ENCODE results near the gene BCAP31.
"Not testable (repeated sequence)": the region's sequence is repeated elsewhere in the genome, so short reads cannot be mapped to it uniquely, and the experiment has no call there.

BCAP31 gene

DNA sequence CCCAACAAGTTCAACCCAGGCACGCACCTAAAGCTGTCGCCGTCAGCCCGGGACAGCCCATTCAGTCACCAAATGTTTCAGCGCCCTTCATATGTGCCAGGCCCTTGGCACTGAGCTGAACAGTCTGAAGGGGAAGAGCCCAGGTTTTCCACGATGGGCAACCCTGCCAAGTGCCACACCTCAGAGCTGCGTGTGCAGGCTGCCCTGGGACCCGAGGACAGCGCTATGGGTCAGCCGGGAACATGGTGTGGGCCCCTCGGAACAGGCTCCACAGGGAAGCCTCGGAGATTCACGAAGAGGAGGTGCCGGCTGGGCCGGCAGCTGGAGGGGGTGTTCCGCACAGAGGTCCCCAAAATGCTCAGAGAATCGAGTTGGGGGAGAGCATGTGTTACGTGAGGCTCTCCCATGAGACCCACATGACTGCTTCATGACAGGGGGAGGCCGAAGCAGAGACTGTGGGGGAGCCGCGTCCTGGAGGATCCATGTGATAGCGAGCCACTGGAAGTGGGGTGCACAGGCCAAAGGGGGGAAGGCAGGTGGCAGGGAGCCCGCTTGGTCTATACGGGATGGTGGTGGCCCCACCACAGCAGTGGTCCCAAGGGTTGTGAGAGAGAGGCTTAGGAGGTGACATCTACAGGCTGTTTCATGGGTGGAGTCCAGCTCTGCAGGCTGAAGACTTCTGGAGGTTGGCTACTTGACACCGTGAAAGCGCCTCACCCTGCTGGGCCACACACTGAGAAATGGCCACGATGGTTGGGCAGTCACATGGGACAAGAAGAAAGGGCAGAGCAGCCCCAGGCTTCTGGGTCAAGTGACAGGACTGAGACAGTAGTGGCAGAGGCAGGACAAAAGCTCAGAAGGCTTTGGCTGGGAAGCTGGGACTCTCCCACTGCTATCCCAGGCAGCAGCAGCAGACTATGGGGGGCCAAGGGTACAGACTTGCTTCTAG lies 14.2 kb downstream of the BCAP31 start:
- no peak for DNase-seq (ENCODE audit: low spot score)

DNA sequence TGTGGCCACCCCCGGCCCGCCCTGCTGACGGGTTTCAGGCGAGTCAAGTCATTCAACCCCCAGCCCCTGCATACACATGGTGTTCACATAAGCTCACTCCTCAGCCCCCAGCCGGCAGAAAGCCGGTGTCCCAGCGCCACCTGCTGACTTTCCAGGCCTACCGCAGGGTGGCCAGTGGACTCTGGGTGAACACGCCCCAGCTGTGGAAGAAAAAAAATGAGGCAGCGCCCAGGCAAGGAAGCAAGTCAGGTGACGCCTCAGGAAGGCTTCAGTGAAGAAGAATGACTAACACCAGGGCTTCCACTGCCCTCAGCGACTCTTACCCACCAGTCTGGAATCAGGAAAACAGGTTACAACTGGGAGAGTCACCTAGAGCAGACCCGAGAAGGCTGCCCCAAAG lies 15.8 kb downstream of the BCAP31 start:
- peak; percentile 77 for DNase-seq (ENCODE audit: low spot score)

DNA sequence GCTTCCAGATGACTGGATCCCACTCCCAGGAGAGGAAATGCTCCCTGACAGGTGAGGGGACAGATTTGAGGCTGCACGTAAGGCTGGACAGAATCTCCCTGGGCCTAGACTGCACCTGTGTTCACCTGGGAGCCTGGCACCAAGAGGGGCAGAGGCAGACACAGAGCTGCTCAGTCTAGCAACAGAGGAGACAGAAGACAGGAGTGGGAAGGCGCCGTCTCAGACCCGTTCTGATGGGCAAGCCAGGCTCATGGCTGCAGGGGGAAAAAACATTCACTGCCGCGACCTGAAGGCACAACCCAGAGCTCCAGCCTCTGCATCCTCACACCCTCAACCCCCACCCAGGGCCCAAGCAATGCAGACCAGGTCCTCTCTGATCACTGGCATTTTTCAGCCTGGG lies 16.8 kb downstream of the BCAP31 start:
- no peak for DNase-seq (ENCODE audit: low spot score)

DNA sequence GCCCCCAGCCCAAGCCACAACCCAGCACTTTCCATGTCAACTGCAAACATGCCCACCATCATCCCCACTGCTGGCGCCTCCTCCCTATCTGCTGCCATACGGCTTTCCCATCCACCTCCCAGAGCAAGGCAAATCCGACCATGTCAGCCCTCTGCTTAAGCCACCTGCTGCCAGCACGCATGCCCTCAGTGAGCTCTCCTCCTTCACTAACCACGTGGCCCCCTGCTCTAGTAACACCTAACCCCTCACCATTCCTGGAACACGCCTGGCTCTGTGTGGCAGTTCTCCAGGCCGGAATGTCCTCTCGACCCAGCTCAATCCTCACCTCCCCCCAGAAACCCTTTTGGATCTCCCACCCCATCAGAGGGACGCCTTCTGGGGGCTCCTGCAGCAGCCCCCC lies 17.4 kb downstream of the BCAP31 start:
- no peak for DNase-seq (ENCODE audit: low spot score)

DNA sequence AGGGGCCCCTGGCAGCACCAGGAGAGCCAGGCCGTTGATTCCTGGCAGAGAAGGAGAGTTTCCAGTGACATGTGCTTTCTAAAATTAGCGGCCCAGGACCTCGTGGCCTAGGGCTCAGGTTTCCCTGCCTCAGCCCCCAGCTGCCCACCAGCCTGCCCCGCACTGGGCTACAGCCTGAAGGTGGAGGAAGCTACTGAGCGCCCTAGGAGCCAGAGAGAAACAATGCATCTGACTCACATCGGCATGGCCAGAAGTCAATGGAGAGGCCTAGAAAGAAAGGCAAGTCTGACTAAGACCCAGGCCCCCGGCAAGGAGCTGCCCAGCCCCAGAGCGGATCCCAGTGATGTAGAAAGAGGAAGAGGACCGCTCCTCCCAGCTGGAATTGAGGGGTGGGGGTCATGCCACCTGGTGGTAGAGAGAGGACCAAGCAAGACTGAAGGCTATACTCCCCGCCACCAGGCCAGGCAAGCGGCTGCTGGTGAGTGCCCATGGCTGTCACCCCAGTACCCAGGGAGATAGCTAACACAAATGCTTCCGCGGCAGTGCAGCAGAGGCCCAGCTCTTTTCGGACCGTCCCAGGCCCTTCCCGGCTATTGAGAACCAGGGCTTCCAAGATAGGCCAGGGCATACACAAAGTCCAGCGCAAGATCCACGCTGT lies 18.7 kb downstream of the BCAP31 start:
- not testable (repeated sequence) for DNase-seq (ENCODE audit: low spot score)

DNA sequence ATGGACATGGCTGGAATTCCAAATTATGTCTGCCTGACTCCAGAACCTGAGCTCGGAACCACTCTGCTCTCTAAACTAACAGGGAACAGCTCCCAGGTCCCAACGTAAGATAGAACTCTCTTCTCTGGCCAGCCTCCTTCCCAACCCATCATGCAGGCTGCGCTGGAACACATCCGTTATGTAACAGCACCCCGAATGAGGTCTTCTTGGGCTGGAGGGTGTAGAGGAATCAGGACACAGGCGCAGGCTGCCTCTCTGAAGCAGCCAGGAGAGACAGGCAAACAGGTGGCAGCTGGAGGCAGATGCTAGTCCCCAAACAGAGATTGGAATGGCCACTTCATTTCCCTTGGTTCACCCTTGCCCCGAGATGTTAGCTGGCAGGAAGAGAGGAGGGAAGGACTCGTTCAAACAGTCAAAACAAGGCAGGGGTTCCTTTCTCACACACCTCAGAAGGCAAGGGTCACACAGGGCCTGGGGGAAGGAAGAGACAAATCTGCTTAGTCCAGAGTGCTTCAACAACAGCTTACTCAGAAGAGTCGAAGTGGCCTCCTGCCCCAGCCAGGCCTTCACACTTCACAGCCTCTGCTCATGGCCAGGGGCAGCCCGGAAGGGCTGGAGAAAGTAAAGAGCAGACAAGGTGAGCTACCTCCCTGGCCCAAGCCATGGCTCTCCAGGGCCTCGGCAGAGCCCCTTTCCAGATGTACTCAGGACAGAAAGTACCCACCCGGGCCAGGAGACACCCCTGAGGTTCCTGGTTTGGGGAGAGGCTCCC lies 19.4 kb downstream of the BCAP31 start:
- not testable (repeated sequence) for DNase-seq (ENCODE audit: low spot score)

DNA sequence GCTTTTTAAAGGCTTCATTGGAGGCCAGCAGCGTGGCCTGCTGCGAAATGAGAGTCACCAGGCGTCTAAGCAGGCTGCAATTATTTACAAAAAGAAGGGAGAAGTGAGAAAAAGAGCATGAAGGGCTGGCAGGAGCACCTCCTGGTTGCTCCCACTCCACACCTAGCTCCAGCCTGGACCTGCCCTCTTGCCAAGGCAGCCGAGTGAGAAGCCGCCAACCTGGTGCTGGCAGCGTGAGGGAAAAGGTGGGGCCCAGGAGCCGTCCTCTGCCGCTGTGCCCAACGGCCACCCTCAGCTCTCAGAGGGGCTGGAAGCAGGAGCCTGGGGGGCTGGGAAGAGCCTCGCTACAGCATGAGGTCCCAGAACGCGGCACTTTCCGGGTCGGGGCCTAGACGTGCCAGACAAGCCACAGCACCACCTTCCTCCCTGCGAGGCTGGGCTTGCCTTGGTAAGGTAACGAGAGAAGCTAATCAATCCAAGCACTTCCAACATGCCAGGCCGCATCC lies 20.1 kb downstream of the BCAP31 start:
- no peak for DNase-seq (ENCODE audit: low spot score)

DNA sequence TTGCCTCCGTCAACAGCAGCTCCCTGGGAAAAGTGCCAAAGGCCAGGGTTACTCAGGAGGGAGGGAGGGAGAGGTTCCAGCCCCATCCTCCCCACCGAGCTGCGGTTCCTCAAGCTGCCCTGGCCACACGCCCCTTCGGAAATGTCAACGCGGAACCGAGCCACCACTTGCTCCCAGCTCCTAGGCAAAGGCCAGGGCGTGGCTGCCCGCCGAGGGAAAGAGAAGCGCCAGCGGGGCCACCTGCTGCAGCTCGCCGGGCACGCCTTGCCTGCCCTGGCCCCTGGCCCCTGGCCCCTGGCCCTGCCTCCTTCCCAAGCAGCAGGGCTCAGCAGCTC lies 21.2 kb downstream of the BCAP31 start:
- DNase-seq (ENCODE audit: low spot score) = no peak

DNA sequence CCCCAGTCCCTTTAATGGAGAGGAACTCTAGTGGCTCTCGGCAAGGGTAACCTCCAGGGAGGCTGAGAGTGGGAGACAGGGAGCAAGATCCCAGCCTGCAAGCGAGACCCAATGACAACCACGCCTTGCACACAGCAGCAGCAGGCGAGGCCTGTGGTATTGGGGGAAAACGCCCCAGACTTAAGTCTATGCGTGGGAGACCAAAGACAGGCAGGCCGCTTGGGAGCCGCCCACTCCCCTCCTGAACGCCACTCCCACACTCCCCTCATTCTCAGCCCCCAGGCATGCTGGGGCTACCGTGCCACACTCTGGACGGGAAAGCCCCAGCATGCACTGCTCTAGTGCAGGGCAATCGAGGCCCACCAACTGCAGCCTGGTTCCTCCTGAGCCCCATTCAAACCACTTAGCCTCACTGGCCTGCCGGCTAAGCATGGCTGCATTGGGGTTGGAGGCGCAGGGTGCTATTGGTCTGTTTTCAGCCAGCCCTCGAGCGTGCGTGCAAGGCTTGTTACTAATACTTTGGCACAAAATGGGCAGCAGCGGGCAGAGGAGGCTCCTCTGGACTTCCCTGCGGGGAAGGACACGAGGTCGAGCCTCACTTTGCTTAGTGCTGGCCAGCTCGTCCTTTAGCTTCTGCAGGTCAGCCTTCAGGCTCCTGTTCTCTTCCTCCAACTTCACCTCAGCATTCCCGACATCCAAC lies 21.7 kb downstream of the BCAP31 start:
- no peak for DNase-seq (ENCODE audit: low spot score)

DNA sequence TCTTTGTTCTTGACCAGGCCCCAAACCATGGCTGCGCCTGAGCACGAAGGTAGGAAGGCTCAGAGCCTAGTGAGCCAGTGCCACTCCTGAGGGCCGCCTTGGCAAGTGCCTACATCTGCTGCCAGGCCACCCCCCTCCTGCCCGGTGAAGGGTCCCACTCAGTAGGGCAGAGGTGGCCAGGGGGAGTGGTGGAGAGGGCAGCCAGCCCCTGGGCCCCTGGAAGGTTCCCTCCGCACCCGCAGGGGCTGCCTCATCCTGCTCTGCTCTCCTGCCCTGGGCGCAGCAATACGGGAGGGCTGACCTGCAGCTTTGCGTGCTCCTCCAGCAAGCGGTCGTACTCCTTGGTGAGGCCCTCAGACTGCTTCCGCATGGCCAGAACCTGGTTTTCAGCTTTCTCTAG lies 22.5 kb downstream of the BCAP31 start:
- DNase-seq (ENCODE audit: low spot score) = no peak

DNA sequence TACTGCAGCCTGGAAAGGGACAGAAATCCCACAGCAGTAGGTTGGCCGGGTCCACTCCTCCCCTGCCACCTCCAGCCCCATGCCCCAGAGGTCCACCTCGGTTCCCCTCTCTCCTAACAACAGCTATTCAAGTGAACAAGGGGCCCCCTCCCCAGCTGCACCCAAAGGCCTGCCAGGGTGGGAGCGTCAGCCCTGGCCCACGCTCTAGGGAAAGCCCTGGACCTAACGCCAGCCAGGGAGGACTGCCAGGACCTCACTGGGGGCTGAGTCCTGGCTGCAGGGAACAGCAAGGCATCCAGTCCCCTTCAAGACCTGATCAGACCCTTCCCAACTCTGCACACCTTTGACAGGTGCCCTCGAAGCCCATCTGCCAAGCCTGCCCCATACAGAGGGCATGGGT lies 23.2 kb downstream of the BCAP31 start:
- DNase-seq (ENCODE audit: low spot score) = no peak

DNA sequence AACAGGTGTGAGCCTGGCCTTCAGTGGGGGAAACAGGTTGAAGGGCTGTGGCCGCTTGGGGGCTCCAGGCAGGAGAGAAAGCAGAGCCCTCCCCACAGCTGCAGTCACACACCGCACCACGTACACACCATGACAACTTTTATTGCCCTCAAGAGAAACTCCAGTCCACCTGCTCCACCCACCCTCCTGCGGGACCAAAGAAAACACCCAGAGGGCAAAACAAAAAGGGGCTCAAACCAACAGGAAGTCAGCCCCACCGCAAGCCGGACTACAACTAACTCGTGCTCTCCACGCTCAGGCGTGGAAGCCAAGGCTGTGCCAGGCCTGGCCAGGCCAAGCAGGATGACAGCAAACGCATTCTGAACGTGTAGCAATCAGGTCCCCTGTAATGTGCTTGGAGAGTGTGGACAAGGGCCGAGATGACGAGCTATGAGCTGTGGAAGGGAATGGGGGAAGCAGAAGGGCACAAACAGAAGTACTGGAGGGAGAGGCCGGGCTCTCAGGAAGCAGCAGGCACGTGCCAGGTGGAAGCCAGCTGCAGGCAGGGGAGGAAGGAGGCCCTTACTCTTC lies 23.7 kb downstream of the BCAP31 start:
- no peak for DNase-seq (ENCODE audit: low spot score)

DNA sequence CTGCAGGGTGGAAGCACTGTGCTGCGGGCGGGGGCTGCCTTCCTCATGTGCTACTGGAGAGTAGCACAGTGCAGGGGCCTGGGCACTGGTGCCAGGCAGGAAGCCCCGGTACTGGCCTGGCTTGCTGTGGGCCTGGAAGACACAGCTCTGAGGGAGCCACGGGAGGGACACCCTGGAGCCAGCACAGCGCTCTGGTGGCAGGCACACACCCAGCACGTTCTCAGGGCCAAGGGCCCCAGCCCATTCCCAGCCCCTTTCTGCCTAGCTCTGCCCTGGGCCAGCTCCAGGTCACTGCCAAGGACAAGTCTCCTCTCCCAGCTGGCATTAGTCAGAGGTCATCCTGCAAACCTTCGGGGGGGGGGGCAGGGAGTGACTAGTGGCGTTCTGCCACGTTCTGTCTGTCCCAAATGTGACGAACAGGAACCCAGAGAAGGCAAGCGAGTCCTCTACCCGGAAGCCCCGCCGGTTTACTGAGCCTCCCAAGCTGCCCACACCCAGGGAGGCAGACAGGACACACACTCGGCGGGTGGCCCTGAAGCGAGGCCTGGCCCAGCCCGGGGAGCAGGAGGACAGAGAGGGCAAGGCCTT lies 24.3 kb downstream of the BCAP31 start:
- not testable (repeated sequence) for DNase-seq (ENCODE audit: low spot score)

DNA sequence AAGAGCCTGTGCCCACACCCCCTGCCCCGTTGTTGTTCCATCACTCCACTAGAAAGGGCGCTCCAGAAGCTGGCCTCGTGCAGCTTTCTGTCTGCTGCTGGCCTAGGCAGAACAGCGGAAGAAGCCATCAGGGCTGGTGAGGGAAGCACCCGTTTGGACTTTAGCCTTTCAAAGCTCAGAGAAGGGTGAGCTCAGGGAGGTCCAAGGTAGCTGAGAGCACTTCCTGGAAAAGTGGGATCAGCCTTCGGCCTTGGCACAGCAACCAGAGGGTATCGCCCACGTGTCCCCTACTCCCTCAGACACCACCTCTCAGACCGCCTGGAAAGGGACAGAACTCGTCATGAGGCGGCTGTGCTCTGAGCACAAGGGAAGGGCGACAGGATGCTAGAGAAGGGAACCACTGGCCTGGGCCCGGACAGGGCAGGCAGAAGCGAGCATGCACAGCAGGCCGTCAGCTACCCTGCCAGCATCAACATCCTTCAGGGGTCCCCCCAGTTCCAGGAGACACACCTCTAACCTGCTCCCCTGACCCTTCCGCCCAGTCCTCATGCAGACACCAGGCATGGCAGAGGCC lies 24.9 kb downstream of the BCAP31 start:
- not testable (repeated sequence) for DNase-seq (ENCODE audit: low spot score)

DNA sequence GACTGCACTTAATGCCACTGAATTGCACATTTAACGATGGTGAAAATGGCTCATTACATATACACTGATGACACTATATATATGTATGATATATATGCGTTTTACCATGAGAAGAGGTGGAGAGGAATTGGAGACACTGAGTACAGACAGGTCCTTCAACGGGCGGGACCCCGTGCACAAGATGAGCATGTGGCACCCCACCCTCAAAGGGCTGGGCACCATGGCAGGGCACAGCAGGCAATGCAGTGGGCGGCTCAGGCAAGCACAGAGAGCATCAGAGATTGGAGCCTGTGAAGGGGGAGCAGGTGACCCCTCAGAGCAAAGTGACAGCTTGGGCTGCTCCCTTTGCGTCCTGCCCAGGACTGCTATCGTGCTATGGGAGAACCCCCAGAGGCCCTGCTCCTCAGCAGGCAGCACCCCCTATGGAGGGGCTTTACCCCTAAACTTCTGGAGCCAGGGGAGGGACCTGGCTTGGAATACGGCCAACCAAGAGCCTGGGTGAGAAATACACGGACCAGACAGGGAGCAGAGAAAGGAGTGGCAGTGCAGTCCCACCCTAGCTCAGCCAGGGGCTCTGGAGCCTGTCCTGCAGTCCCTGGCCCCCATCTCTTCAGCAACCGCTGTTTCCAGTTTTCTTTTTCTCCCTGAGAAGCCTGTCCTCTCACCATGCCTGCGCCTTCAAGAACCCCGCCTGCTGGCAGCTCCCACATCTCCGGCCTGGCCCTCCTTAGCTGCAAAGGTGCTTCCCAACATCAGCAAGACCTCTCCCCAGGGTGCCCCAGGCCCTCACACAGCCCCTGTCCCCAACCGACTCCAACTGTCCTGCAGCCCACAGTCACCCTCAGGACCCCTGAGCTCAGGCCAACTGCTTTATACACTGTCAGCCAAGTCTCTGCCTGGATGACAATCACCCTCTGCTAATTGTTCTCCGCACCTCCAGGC lies 26.0 kb downstream of the BCAP31 start:
- DNase-seq (ENCODE audit: low spot score) = no peak

DNA sequence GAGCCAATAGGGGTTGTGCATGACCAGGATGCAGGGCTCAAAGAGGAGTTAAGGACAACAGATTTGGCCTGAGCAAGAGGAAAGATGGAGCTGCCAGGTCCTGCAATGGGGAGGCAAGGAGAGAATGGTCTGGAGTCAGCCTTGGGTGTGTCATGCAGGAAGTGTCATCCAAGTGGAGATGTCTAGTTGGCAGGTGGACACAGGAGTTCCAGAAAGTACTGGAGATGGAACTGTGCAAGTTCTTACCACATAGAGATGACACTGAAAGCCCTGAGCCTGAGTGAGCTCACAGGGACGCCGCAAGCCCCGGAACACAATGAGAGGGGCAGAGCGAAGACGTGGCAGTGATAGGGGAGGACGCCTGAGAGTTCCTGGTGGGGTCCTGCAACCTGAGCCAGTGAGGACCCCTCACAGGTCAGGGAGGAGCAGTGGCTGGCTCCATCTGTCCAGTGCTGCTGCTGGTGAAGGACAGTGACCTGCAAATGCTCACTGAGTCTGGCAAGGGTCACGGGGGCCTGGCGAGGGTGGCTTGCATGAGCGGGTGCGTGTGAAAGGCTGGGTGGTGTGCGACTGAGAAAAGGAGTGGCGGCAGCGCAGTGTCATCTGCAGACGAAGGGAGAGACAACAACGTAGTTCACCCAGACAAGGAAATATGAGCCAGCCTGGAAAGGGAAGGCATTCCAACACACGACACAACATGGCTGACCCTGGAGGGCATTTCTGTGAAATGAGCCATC lies 27.0 kb downstream of the BCAP31 start:
- not testable (repeated sequence) for DNase-seq (ENCODE audit: low spot score)

DNA sequence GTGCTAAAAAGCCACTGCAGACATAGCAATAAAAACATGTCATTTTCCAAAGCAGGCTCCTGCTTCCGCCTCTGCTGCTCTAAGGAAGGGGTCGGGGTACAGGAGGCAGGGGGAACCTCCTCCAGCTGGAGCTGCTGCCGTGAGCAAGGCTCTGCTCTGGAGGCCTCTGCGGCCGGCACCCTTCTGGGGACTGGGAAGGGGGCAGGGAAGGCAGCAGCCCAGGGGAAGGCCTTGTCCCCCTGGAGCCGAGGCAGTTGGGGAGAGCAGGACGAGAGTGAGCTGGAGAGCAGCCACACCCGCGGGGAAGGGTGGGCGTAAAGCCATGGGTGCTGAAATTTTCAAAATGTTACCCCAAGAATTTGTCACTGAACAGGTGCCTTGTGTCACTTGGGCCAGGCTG lies 27.6 kb downstream of the BCAP31 start:
- not testable (repeated sequence) for DNase-seq (ENCODE audit: low spot score)

DNA sequence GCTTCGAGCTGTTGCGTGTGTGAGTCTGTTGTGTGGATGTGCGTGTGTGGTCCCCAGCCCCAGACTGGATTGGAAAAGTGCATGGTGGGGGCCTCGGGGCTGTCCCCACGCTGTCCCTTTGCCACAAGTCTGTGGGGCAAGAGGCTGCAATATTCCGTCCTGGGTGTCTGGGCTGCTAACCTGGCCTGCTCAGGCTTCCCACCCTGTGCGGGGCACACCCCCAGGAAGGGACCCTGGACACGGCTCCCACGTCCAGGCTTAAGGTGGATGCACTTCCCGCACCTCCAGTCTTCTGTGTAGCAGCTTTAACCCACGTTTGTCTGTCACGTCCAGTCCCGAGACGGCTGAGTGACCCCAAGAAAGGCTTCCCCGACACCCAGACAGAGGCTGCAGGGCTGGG lies 28.1 kb downstream of the BCAP31 start:
- no peak for DNase-seq (ENCODE audit: low spot score)

DNA sequence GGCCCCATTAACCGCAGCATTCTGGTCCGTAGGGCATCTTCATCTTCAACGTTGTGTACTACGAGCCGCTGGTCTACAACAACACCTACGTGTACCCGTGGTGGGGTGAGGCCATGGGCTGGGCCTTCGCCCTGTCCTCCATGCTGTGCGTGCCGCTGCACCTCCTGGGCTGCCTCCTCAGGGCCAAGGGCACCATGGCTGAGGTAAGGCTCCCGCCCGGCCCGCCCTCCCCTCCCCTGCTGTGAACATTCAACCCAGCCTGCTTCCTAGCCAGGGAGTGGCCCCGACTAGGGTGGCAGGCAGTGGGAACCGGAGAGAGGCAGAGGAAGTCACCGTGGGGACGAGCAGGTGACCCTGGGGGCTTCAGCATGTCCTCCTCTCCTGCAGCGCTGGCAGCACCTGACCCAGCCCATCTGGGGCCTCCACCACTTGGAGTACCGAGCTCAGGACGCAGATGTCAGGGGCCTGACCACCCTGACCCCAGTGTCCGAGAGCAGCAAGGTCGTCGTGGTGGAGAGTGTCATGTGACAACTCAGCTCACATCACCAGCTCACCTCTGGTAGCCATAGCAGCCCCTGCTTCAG lies 29.4 kb downstream of the BCAP31 start:
- DNase-seq (ENCODE audit: low spot score) = no peak

Data from kidney capillary endothelial cell (primary cell).